Measurements from ENCODE around the gene DAB2. TPM values are rescaled to one million over a fixed set of nuclear protein-coding genes. Genes with fewer than 3 reads are reported as not detected.
A peak's percentile ranks its signal among the peaks of the same experiment; 100 is the strongest.

DAB2 gene
- total RNA-seq, 2 donors from 2014 or later: 15.6 to 38.1 TPM

- Histone ChIP-seq H3K36me3 (no peaks in the 10 kb centered on the region), H3K27me3 (replicated peaks; ENCODE audit: insufficient read depth) (no peaks in the 10 kb centered on the region), H3K4me1 (replicated peaks) (no peaks in the 10 kb centered on the region), H3K4me3 (no peak overlapping the region), H3K27ac (peak overlapping the region; percentile 41 to 71), H3K9me3 (no peaks in the 10 kb centered on the region)
- DNase-seq (ENCODE audit: low spot score): no peak
- intact Hi-C loops (cut with DNase I): loop anchor here (5.0 kb wide), 1 partner anchor 124 kb away; no protein-coding TSS in a partner anchor
- 63% methylated on average over 2 of the region's 2 CpGs for WGBS
- TF ChIP-seq CTCF (IDR thresholded peaks at IDR 0.05) (no peak), POLR2A (IDR thresholded peaks at IDR 0.05) (no peak), POLR2AphosphoS5 (IDR thresholded peaks at IDR 0.05) (no peak)
These were observed 2.0 kb downstream of the DAB2 start for GRCh38 chr5:39422728-39423285.

GRCh38 chr5:39422036-39422606 is 2.7 kb downstream of the DAB2 start:
- Histone ChIP-seq H3K4me1 (replicated peaks) (no peaks in the 10 kb centered on the region), H3K27me3 (replicated peaks; ENCODE audit: insufficient read depth) (no peaks in the 10 kb centered on the region), H3K4me3 (no peak overlapping the region), H3K9me3 (no peaks in the 10 kb centered on the region), H3K27ac (peak overlapping the region; percentile 28 to 41), H3K36me3 (no peaks in the 10 kb centered on the region)
- intact Hi-C loops (cut with DNase I): loop anchor here (5.0 kb wide), 1 partner anchor 125 kb away; no protein-coding TSS in a partner anchor
- 80% methylated on average over 3 of the region's 3 CpGs for WGBS
- no peak for TF ChIP-seq POLR2AphosphoS5 (IDR thresholded peaks at IDR 0.05)
- TF ChIP-seq POLR2A (IDR thresholded peaks at IDR 0.05): no peak
- TF ChIP-seq CTCF (IDR thresholded peaks at IDR 0.05): no peak
- no peak for DNase-seq (ENCODE audit: low spot score)

GRCh38 chr5:39420482-39421145 is 4.2 kb downstream of the DAB2 start:
- TF ChIP-seq POLR2A (IDR thresholded peaks at IDR 0.05) (no peak), POLR2AphosphoS5 (IDR thresholded peaks at IDR 0.05) (peak; percentile 6), CTCF (IDR thresholded peaks at IDR 0.05) (no peak)
- H3K4me1 ChIP-seq (replicated peaks): no peaks in the 10 kb centered on the region
- H3K36me3 ChIP-seq: no peaks in the 10 kb centered on the region
- H3K27me3 ChIP-seq (replicated peaks; ENCODE audit: insufficient read depth): no peaks in the 10 kb centered on the region
- intact Hi-C loops (cut with DNase I): loop anchor here (5.0 kb wide), 1 partner anchor 127 kb away; no protein-coding TSS in a partner anchor
- peak overlapping the region; percentile 24 to 55 for H3K27ac ChIP-seq
- no peak overlapping the region for H3K4me3 ChIP-seq
- H3K9me3 ChIP-seq: no peaks in the 10 kb centered on the region
- WGBS: 49% methylated on average over 6 of the region's 6 CpGs
- no peak for DNase-seq (ENCODE audit: low spot score)

- H3K4me1 ChIP-seq (replicated peaks): no peaks in the 10 kb centered on the region
- H3K4me3 ChIP-seq: no peak overlapping the region
- H3K36me3 ChIP-seq: no peaks in the 10 kb centered on the region
- no peak for DNase-seq (ENCODE audit: low spot score)
- intact Hi-C loops (cut with DNase I): loop anchor here (5.0 kb wide), 1 partner anchor 128 kb away; no protein-coding TSS in a partner anchor
- no peak for TF ChIP-seq POLR2A (IDR thresholded peaks at IDR 0.05)
- no peak for TF ChIP-seq CTCF (IDR thresholded peaks at IDR 0.05)
- peak overlapping the region in 1 of 2 donors; percentile 55 for H3K27ac ChIP-seq
- no peaks in the 10 kb centered on the region for H3K27me3 ChIP-seq (replicated peaks; ENCODE audit: insufficient read depth)
- WGBS: 25% methylated on average over 1 of the region's 1 CpG
- no peaks in the 10 kb centered on the region for H3K9me3 ChIP-seq
These were observed 5.0 kb downstream of the DAB2 start for GRCh38 chr5:39419796-39420195.
